CD4-positive, CD25-positive, alpha-beta regulatory T cell (primary cell): ENCODE measurements around the gene EPHA2. TPM values are rescaled to one million over a fixed set of nuclear protein-coding genes. Genes with fewer than 3 reads are reported as not detected.
"Not testable (repeated sequence)": the region's sequence is repeated elsewhere in the genome, so short reads cannot be mapped to it uniquely, and the experiment has no call there.

Experiments used
- ATAC-seq, 2 donors: fragments of 150-1000 bp; cut with Tn5 transposase; one replicate each; pipeline ENCODE4 v1.10.0; 2021; ENCODE audit warnings: low read depth in 2 of 2, moderate number of reproducible peaks in 2 of 2, moderate library complexity in 1 of 2
- DNase-seq, 3 donors: peaks; one replicate each; pipeline versions ENCODE4 v3.0.0 to v3.0.0-alpha.2; 2012 to 2022; ENCODE audit warnings: mixed read lengths in 1 of 3
- H3K27ac ChIP-seq: one replicate; pipeline ENCODE4 v1.7.0; 2013; ENCODE audit warnings: mild to moderate bottlenecking, low read length; ENCODE audit not compliant: insufficient read depth, poor library complexity, severe bottlenecking
- H3K27me3 ChIP-seq: one replicate; pipeline ENCODE4 v1.7.0; 2013; ENCODE audit warnings: low read length; ENCODE audit not compliant: control insufficient read depth, insufficient read depth
- H3K36me3 ChIP-seq: one replicate; pipeline ENCODE4 v1.7.0; 2013; ENCODE audit warnings: mild to moderate bottlenecking, low read length, moderate library complexity; ENCODE audit not compliant: control insufficient read depth, insufficient read depth
- H3K4me1 ChIP-seq: 2 replicates; pipeline ENCODE4 v1.7.0; 2013; ENCODE audit warnings: mild to moderate bottlenecking, low read length; ENCODE audit not compliant: insufficient read depth, control insufficient read depth, poor library complexity, severe bottlenecking
- H3K4me3 ChIP-seq: one replicate; pipeline ENCODE4 v1.7.0; 2013; ENCODE audit warnings: low read depth, mild to moderate bottlenecking, low read length, moderate library complexity
- H3K9me3 ChIP-seq, 2 experiments: 1 replicate in 1 of 2; 2 replicates in 1 of 2; pipeline ENCODE4 v1.7.0; 2013; ENCODE audit warnings: low read length in 2 of 2, mild to moderate bottlenecking in 1 of 2, moderate library complexity in 1 of 2; ENCODE audit not compliant: control insufficient read depth in 2 of 2
- H3K27ac Mint-ChIP-seq, 3 donors: one replicate each; pipeline ENCODE4 v1.8.0; 2020 to 2022; ENCODE audit warnings: mild to moderate bottlenecking in 3 of 3, mixed read lengths in 3 of 3, moderate library complexity in 2 of 3
- H3K27me3 Mint-ChIP-seq: one replicate; pipeline ENCODE4 v1.8.0; 2022; ENCODE audit warnings: mild to moderate bottlenecking, mixed read lengths
- H3K36me3 Mint-ChIP-seq: one replicate; pipeline ENCODE4 v1.8.0; 2020; ENCODE audit warnings: mixed read lengths
- H3K4me1 Mint-ChIP-seq, 4 donors: one replicate each; pipeline ENCODE4 v1.8.0; 2020 to 2022; ENCODE audit warnings: mixed read lengths in 4 of 4, mild to moderate bottlenecking in 1 of 4
- H3K4me3 Mint-ChIP-seq, 4 donors: one replicate each; pipeline ENCODE4 v1.8.0; 2020 to 2022; ENCODE audit warnings: mild to moderate bottlenecking in 4 of 4, mixed read lengths in 4 of 4, moderate library complexity in 3 of 4
- H3K9me3 Mint-ChIP-seq, 7 donors: one replicate each; pipeline ENCODE4 v1.8.0; 2020 to 2022; ENCODE audit warnings: mixed read lengths in 7 of 7, mild to moderate bottlenecking in 3 of 7, moderate library complexity in 2 of 7
- polyA plus RNA-seq, 4 donors: library from polyadenylated mRNA; unstranded; fragments of 300-500 nt; fragmentation: Illumina TruSeq; gene quantifications; one replicate each; pipeline ENCODE4 v1.2.3, GENCODE V29; 2021
- total RNA-seq: library from RNA; stranded (reverse); gene quantifications from one replicate; pipeline ENCODE4 v1.2.3, GENCODE V29; 2022

The EPHA2 gene
- total and polyA plus RNA-seq, 5 donors from 2014 or later = not detected

DNA sequence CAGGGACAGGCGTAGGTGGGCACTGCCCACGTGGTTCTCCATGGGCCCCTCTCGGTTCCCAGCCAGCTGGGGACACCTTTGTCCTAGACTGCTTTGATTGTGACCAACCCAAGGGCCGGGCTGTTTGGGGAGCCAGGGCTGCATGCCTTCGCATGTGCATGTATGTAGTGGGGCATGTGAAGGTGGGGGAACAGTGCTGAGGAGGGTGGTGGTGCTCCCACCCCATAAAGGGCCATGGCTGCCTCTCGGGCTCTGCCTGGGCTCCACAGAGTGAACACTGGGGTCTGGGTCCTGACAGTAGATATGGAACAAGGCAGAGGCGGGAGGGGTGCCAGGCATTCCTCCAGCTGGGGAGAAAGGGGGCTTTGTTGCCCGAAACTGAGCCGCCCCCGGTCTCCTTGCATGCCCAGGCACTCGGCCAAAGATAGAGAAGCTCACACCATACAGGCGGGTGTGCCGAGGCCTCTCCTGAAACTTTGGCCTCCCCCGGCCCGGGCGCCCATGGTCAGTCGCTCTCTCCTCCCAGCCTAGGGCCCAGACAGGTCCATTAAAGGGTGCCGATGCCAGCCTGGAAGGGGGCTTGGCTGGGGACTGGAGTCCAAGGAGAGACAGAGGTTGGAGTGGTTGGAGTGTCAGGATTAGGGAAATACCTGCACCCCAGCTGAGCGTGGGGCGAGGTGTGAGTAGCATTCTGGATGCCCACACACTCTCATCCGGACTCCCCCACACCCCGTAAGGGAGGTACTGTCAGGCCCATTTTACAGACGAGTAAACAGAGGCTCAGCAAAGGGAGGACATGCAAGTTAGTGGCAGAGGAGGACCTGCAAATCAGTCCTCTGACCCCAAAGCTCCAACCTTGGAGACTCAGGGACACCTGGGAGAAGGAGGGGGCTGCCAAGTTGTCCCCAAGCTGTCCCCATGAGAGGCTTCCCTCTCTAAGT is 41.1 kb downstream of the EPHA2 start:
- H3K27me3 Mint-ChIP-seq = peaks cover 15% of the 10 kb centered on the region
- Histone ChIP-seq H3K9me3 (no peaks in the 10 kb centered on the region), H3K27me3 (no peaks in the 10 kb centered on the region), H3K4me3 (no peak overlapping the region), H3K36me3 (no peaks in the 10 kb centered on the region), H3K4me1 (no peaks in the 10 kb centered on the region), H3K27ac (no peak overlapping the region)
- no peaks in the 10 kb centered on the region for H3K4me1 Mint-ChIP-seq
- peaks cover 0 to 4% (median 0%) of the 10 kb centered on the region in 7 donors for H3K9me3 Mint-ChIP-seq
- peaks cover 4% of the 10 kb centered on the region for H3K36me3 Mint-ChIP-seq
- H3K27ac Mint-ChIP-seq = no peak overlapping the region
- no peak for ATAC-seq
- DNase-seq = no peak
- no peak overlapping the region for H3K4me3 Mint-ChIP-seq

DNA sequence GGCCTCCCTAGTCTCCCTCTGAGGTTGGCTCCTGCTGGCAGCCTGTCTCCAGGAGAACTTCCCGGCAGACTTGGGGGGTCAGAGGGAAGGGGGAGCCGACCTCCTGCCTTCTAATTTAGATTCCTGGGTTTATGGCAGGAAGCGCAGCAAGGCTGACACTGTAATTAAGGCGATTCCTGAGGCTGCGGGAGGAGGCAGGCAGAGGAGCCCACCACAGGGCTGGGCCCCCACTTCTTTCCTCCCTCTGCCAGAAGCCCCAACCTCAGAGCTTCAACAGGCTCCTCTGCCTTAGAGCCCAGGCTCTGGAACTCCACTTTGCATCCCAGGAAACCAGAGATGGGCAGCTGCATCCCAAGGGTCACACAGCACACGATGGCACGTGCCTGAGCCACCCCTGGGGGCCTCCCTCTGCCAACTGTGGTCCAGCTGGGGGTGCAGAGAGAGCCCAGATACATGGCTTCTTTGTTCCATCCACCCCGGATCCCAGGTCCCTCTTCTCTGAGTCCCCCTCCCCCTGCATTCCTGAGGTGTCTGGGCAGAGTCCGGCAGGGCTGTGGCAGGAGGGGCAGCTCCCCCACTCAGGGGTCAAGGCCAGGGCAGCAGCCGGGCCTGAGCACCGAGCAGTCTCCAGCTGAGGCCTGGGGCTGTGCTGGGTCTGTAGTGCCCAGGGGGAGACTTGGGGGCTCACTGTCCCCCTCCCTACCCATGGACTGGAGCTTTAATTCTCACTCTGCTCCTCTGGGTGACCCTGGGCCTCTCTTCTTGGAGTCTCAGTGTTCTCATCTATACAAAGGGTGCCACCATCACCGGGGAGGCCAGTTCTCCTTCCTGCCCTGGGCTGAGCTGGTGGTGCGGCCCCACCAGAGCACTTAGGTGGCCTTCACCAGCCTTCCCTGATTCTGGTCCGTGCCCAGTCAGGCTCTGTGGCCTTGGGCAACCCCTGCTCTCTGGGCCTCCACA is 43.0 kb downstream of the EPHA2 start:
- H3K9me3 ChIP-seq = peaks cover 3 to 14% of the 10 kb centered on the region in 2 experiments
- H3K4me3 ChIP-seq = no peak overlapping the region
- DNase-seq (no peak), ATAC-seq (no peak)
- peaks cover 4% of the 10 kb centered on the region for H3K36me3 Mint-ChIP-seq
- no peaks in the 10 kb centered on the region for H3K4me1 Mint-ChIP-seq
- no peak overlapping the region for H3K27ac ChIP-seq
- peaks cover 0 to 11% (median 6%) of the 10 kb centered on the region in 7 donors for H3K9me3 Mint-ChIP-seq
- peaks cover 17% of the 10 kb centered on the region for H3K27me3 Mint-ChIP-seq
- H3K36me3 ChIP-seq = no peaks in the 10 kb centered on the region
- no peaks in the 10 kb centered on the region for H3K27me3 ChIP-seq
- H3K27ac Mint-ChIP-seq = no peak overlapping the region
- no peak overlapping the region for H3K4me3 Mint-ChIP-seq
- H3K4me1 ChIP-seq = no peaks in the 10 kb centered on the region

DNA sequence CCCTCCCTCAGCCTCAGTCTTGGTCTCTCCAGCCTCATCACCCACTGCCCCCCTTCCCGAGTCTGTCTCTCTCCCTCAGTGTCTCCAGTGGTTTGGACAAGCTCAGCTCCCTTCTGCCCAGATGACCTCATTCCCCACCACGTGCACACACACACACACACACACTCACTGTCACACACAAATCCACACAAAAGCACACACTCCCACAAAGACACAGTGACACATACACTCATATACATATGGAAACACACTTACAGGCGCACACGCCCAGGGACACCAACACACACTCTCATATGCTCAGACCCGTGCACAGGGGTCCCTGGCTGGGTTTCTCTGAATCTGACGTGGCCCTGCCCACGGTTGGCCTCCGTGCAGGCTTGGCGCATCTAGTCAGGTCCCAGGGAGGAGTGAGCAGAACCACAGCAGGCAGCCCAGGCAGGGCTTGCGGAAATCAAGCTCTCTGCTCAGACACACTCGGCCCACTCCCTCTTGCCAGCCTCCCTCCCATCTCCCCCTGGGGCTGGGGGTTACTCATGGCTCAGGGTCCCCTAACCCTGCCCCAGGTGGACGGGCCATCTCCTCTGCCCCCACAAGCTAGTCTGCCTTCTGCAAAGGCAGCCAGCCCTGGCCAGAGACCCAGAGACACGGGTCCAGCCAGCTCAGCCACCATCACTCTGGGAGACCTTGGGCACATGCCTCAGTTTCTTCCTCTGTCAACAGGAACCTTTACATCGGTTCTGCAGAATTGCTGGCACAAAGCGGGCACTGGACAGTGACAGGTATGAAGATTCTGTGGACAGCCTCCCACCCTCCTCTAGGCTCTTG is 43.9 kb downstream of the EPHA2 start:
- H3K4me3 ChIP-seq = no peak overlapping the region
- no peaks in the 10 kb centered on the region for H3K4me1 ChIP-seq
- ATAC-seq (no peak), DNase-seq (no peak)
- Mint-ChIP-seq H3K4me1 (no peaks in the 10 kb centered on the region), H3K9me3 (peaks cover 0 to 17% (median 11%) of the 10 kb centered on the region in 7 donors), H3K27me3 (peaks cover 19% of the 10 kb centered on the region), H3K27ac (no peak overlapping the region), H3K36me3 (peaks cover 4% of the 10 kb centered on the region), H3K4me3 (no peak overlapping the region)
- no peaks in the 10 kb centered on the region for H3K36me3 ChIP-seq
- peaks cover 7 to 16% of the 10 kb centered on the region in 2 experiments for H3K9me3 ChIP-seq
- H3K27me3 ChIP-seq = no peaks in the 10 kb centered on the region
- no peak overlapping the region for H3K27ac ChIP-seq

DNA sequence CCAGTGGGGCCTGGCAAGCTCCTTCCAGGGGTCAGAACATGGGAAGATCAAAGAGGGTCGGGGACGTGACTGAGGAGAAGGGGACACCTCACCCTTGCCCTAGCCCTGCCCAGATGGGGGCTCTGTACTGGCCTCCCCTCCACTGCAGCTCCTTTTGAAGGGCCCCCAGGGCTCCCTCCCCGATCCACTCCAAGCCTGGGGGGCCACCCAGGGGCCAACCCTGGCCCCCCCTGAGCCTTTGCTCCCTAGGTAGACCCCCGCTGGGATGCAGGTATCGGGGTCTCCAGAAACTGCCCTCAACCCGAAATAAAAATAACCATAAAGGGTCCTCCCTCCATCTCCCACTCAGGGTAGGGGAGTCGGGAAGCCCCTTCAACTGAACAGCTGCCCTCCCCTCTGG is 45.0 kb downstream of the EPHA2 start:
- H3K9me3 Mint-ChIP-seq = peaks cover 0 to 21% (median 11%) of the 10 kb centered on the region in 7 donors
- H3K4me1 ChIP-seq = no peaks in the 10 kb centered on the region
- no peak for DNase-seq
- peaks cover 4% of the 10 kb centered on the region for H3K36me3 Mint-ChIP-seq
- H3K9me3 ChIP-seq = peaks cover 7 to 16% of the 10 kb centered on the region in 2 experiments
- no peaks in the 10 kb centered on the region for H3K27me3 ChIP-seq
- peaks cover 19% of the 10 kb centered on the region for H3K27me3 Mint-ChIP-seq
- H3K27ac Mint-ChIP-seq = no peak overlapping the region
- no peak for ATAC-seq
- H3K27ac ChIP-seq = no peak overlapping the region
- H3K4me1 Mint-ChIP-seq = no peaks in the 10 kb centered on the region
- H3K36me3 ChIP-seq = no peaks in the 10 kb centered on the region
- H3K4me3 ChIP-seq = no peak overlapping the region
- H3K4me3 Mint-ChIP-seq = no peak overlapping the region

DNA sequence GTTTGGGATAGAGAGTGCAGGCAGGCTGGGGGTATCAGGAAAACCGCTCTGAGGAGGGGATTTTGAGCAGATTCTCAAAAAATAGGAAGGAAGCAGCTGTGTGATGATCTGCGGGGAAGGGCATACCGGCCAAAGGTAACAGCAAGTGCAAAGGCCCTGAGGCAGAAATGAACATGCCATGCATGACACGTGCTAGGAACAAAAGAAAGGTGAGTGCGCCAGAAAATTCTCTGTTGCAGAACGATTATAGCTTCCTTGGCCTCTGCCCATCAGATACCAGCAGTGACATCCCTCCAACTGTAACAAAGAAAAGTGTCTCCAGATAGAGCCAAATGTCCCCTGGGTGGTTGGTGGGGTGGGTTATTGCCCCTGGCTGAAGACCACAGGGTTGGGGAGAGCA is 45.4 kb downstream of the EPHA2 start:
- H3K4me1 ChIP-seq = no peaks in the 10 kb centered on the region
- no peak overlapping the region for H3K27ac ChIP-seq
- H3K27me3 ChIP-seq = no peaks in the 10 kb centered on the region

DNA sequence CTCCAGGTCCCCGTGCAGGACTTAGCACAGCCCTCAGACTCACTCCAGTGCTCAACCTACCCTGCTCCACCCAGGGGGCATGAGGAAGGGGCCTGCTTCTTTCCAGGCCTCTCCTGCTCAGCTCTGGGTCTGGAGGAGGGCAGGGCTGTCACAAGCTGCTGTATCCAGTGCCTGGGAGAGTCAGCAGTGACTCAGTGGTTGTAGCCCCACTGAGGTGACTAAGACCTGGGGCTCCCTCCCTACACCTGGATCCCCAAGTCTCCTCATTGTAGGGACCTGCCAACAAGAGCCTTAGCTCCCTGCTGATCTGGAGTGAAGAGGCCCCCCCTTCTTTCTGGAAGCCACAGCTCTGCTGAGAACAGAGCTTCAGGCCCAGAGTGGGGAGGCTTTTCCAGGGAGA is 46.3 kb downstream of the EPHA2 start:
- Mint-ChIP-seq H3K9me3 (peaks cover 0 to 21% (median 11%) of the 10 kb centered on the region in 7 donors), H3K4me1 (no peaks in the 10 kb centered on the region), H3K27me3 (peaks cover 19% of the 10 kb centered on the region), H3K4me3 (no peak overlapping the region), H3K36me3 (peaks cover 4% of the 10 kb centered on the region), H3K27ac (no peak overlapping the region)
- DNase-seq (no peak), ATAC-seq (no peak)
- Histone ChIP-seq H3K4me1 (no peaks in the 10 kb centered on the region), H3K4me3 (no peak overlapping the region), H3K9me3 (peaks cover 7 to 16% of the 10 kb centered on the region in 2 experiments), H3K27me3 (no peaks in the 10 kb centered on the region), H3K27ac (no peak overlapping the region), H3K36me3 (no peaks in the 10 kb centered on the region)

More for the DNA sequence above, 45.4 kb downstream of the EPHA2 start:
- Mint-ChIP-seq H3K36me3 (peaks cover 4% of the 10 kb centered on the region), H3K4me1 (no peaks in the 10 kb centered on the region), H3K27me3 (peaks cover 19% of the 10 kb centered on the region), H3K4me3 (no peak overlapping the region), H3K27ac (no peak overlapping the region), H3K9me3 (peaks cover 0 to 21% (median 11%) of the 10 kb centered on the region in 7 donors)
- no peaks in the 10 kb centered on the region for H3K36me3 ChIP-seq
- peaks cover 7 to 16% of the 10 kb centered on the region in 2 experiments for H3K9me3 ChIP-seq
- no peak overlapping the region for H3K4me3 ChIP-seq
- ATAC-seq (no peak), DNase-seq (no peak)

DNA sequence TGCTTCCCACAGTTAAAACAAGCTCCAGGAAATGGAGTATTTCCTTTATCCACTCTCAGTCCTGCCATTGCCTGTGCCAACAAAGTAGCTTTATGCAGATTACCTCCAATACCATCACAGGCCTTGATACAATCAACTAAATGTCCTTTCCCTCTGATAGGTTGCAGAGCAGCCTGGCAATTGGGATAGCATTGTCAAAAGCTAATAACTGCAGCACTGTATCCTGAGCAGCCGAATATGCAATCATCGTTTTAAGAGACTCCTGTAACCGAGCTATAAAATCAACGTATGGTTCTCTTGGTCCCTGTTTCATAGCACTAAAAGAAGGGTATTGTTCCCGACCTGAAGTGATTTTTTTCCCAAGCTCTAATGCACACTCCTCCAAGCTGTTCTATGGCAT is 48.8 kb downstream of the EPHA2 start:
- H3K4me1 Mint-ChIP-seq, H3K36me3 ChIP-seq, H3K4me3 Mint-ChIP-seq, H3K4me3 ChIP-seq, ATAC-seq, H3K27ac ChIP-seq, H3K36me3 Mint-ChIP-seq, DNase-seq, H3K27ac Mint-ChIP-seq, H3K27me3 ChIP-seq, H3K4me1 ChIP-seq: not testable (repeated sequence)
- Mint-ChIP-seq H3K9me3 (peaks cover 0 to 24% (median 13%) of the 10 kb centered on the region in 7 donors), H3K27me3 (peaks cover 21% of the 10 kb centered on the region)
- peaks cover 7 to 16% of the 10 kb centered on the region in 2 experiments for H3K9me3 ChIP-seq
